Dedifferentiated amniotic fluid mesenchymal stem cell (primary cell): ENCODE measurements around the gene CREB3L1.

Source experiments
- DNase-seq: peaks from one replicate; pipeline ENCODE4 v3.0.0-alpha.2; 2016; ENCODE audit errors: extremely low spot score

Gene CREB3L1

GRCh38 chr11:46277622-46278386 lies at the start of gene CREB3L1:
TSS of gene CREB3L1 (plus strand) at chr11:46277662. CDS start at chr11:46278112, 450 bp downstream.
- DNase-seq = no peak

- DNase-seq = no peak
These were observed 48.2 kb upstream of the CREB3L1 start for GRCh38 chr11:46229230-46229629.

GRCh38 chr11:46234311-46234710 lies 43.2 kb upstream of the CREB3L1 start:
- DNase-seq = no peak

- DNase-seq = no peak
These were observed 41.4 kb upstream of the CREB3L1 start for GRCh38 chr11:46235777-46236688.

- DNase-seq = no peak
These were observed 40.6 kb upstream of the CREB3L1 start for GRCh38 chr11:46236918-46237247.

- DNase-seq = no peak
These were observed 40.0 kb upstream of the CREB3L1 start for GRCh38 chr11:46237248-46238077.

- no peak for DNase-seq
These were observed 39.1 kb upstream of the CREB3L1 start for GRCh38 chr11:46238078-46238966.

GRCh38 chr11:46238967-46239800 lies 38.3 kb upstream of the CREB3L1 start:
- peak; percentile 81 for DNase-seq

GRCh38 chr11:46239801-46240061 lies 37.7 kb upstream of the CREB3L1 start:
- no peak for DNase-seq

- peak; percentile 39 for DNase-seq
These were observed 37.1 kb upstream of the CREB3L1 start for GRCh38 chr11:46240371-46240770.

- DNase-seq = no peak
These were observed 36.6 kb upstream of the CREB3L1 start for GRCh38 chr11:46240861-46241260.

GRCh38 chr11:46242041-46242951 lies 35.2 kb upstream of the CREB3L1 start:
- no peak for DNase-seq

GRCh38 chr11:46242952-46243795 lies 34.3 kb upstream of the CREB3L1 start:
- peak; percentile 98 for DNase-seq

- DNase-seq = no peak
These were observed 33.7 kb upstream of the CREB3L1 start for GRCh38 chr11:46243796-46244109.

GRCh38 chr11:46246521-46246920 lies 30.9 kb upstream of the CREB3L1 start:
- DNase-seq = peak; percentile 46

GRCh38 chr11:46247090-46247489 lies 30.4 kb upstream of the CREB3L1 start:
- DNase-seq = no peak

GRCh38 chr11:46247659-46248058 lies 29.8 kb upstream of the CREB3L1 start:
- DNase-seq = no peak

GRCh38 chr11:46248289-46249102 lies 29.0 kb upstream of the CREB3L1 start:
- peak; percentile 86 for DNase-seq
